Right cardiac atrium (tissue), 5 donors: ENCODE data around the gene AATK. TPM values are rescaled to one million over a fixed set of nuclear protein-coding genes. Genes with fewer than 3 reads are reported as not detected.

Experiments
- ATAC-seq, 2 donors: fragments of 200-7000 bp; cut with Tn5 transposase; one replicate each; pipeline versions ENCODE4 v1.8.0 to v1.9.1; 2020; ENCODE audit warnings: moderate library complexity in 2 of 2, mild to moderate bottlenecking in 1 of 2
- DNase-seq, 3 donors: peaks; one replicate each; pipeline ENCODE4 v3.0.0-alpha.2; 2020
- H3K27ac ChIP-seq: one replicate; pipeline ENCODE4 v1.5.1; 2013; ENCODE audit warnings: mild to moderate bottlenecking, low read length, control low read depth, moderate library complexity
- H3K27me3 ChIP-seq: one replicate; pipeline ENCODE4 v1.6.1; 2013; ENCODE audit not compliant: control insufficient read depth, insufficient read depth
- H3K4me1 ChIP-seq: one replicate; pipeline ENCODE4 v1.6.1; 2013; ENCODE audit warnings: low read length; ENCODE audit not compliant: control insufficient read depth, insufficient read depth
- H3K4me3 ChIP-seq: one replicate; pipeline ENCODE4 v1.5.1; 2013; ENCODE audit warnings: low read length, control low read depth
- H3K9me3 ChIP-seq: one replicate; pipeline ENCODE4 v1.6.1; 2013; ENCODE audit warnings: low read length; ENCODE audit not compliant: control insufficient read depth
- WGBS: extraction: QIAGEN DNeasy Blood & Tissue Kit; methylation state at CpG from one replicate; pipeline ENCODE4 v1.1.7; 2013; 5-methylcytosine and 5-hydroxymethylcytosine counted together
- intact Hi-C, 4 donors: fragments of 100-400 bp; cut with DNase I; formaldehyde crosslinking; loops; one replicate each; pipeline versions ENCODE4 v1.11.0 to v1.14.0; 2022 to 2023
- polyA plus RNA-seq: library from polyadenylated mRNA; stranded (reverse); fragments of 200-250 nt; gene quantifications from one replicate; pipeline ENCODE4 v1.2.3, GENCODE V29; 2013
- total RNA-seq, 4 donors: library from RNA; stranded (reverse); fragmentation: NEBNext Ultra II Directional; extraction: Animal tissue kit (Norgen Biotek cat#: 25700); gene quantifications; one replicate each; pipeline ENCODE4 v1.2.1, GENCODE V29; 2021
- donor health status: healthy with polysubstance abuse.
- donor health status: DM: no; HTN: yes; CAD: no.
- donor health status: DM: no; HTN: no; CAD: no.
- donor health status: DM: no; HTN: yes; CAD: no; lungs with severe emphysema.
- donor health status: DM: yes; HTN: yes; CAD: no.

AATK gene
- total and polyA plus RNA-seq, 5 donors = 8.6 to 15.4 (median 12.4) TPM

DNA sequence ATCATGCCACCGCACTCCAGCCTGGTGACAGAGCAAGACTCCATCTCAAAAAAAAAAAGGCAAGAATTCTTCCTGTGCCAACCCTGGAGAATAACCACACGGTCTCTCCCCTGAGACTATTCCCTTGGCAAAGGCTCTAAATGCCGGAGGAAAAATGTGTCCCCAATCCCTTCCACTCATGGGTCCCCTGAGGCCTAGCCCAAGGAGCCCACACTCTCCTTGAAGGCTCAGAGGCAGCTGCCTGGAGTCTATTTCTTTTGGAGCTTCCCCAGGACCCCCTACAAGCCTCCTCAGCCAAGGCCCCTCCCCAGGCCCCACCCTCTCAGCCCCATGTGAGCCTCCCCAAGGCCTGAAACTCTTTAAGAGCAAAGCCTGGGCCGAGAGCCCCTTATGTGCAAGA, 40.1 kb upstream of the AATK start:
- Histone ChIP-seq H3K9me3 (no peaks in the 10 kb centered on the region), H3K27ac (no peak overlapping the region), H3K4me3 (no peak overlapping the region), H3K27me3 (no peaks in the 10 kb centered on the region), H3K4me1 (no peaks in the 10 kb centered on the region)
- ATAC-seq = no peak
- intact Hi-C loops = no loop called here
- DNase-seq = peak in 1 of 3 donors; percentile 37
- 72% methylated on average over 4 of the region's 4 CpGs for WGBS

- DNase-seq (peak in 1 of 3 donors; percentile 14), ATAC-seq (no peak)
- Histone ChIP-seq H3K27ac (no peak overlapping the region), H3K27me3 (no peaks in the 10 kb centered on the region), H3K4me3 (no peak overlapping the region), H3K9me3 (no peaks in the 10 kb centered on the region), H3K4me1 (no peaks in the 10 kb centered on the region)
- intact Hi-C loops = no loop called here
- 88% methylated on average over 10 of the region's 10 CpGs for WGBS
Measured at GRCh38 chr17:81204578-81204977, 38.6 kb upstream of the AATK start.

- no peak for ATAC-seq
- DNase-seq = peak in 1 of 3 donors; percentile 26
- no peak overlapping the region for H3K27ac ChIP-seq
- intact Hi-C loops = no loop called here
- no peaks in the 10 kb centered on the region for H3K4me1 ChIP-seq
- no peaks in the 10 kb centered on the region for H3K27me3 ChIP-seq
- no peak overlapping the region for H3K4me3 ChIP-seq
- WGBS = 96% methylated on average over 20 of the region's 20 CpGs
- no peaks in the 10 kb centered on the region for H3K9me3 ChIP-seq
Measured at GRCh38 chr17:81203136-81203535, 37.1 kb upstream of the AATK start.

DNA sequence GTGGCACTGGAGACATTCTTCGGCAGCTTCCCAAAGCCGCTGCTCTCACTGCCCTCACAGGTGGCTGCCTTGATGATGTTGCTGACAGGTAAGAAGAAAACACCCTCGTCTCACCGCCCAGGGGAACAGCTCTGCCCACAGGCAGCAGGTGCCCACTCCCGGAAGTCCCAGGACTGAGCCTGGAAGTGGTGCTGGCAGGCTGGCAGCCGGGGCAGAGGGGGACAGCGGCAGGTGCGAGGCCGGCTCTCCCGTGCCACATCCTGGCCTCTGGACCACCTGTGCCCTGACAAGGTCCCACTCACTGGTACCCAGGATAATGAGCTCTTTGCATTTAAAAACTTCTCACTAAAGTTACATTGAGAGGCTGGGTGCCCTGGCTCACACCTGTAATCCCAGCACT, 36.3 kb upstream of the AATK start:
- Histone ChIP-seq H3K4me3 (no peak overlapping the region), H3K27me3 (no peaks in the 10 kb centered on the region), H3K27ac (no peak overlapping the region), H3K9me3 (no peaks in the 10 kb centered on the region), H3K4me1 (no peaks in the 10 kb centered on the region)
- DNase-seq (peak in 1 of 3 donors; percentile 18), ATAC-seq (no peak)
- intact Hi-C loops = no loop called here
- WGBS = 97% methylated on average over 10 of the region's 10 CpGs

DNA sequence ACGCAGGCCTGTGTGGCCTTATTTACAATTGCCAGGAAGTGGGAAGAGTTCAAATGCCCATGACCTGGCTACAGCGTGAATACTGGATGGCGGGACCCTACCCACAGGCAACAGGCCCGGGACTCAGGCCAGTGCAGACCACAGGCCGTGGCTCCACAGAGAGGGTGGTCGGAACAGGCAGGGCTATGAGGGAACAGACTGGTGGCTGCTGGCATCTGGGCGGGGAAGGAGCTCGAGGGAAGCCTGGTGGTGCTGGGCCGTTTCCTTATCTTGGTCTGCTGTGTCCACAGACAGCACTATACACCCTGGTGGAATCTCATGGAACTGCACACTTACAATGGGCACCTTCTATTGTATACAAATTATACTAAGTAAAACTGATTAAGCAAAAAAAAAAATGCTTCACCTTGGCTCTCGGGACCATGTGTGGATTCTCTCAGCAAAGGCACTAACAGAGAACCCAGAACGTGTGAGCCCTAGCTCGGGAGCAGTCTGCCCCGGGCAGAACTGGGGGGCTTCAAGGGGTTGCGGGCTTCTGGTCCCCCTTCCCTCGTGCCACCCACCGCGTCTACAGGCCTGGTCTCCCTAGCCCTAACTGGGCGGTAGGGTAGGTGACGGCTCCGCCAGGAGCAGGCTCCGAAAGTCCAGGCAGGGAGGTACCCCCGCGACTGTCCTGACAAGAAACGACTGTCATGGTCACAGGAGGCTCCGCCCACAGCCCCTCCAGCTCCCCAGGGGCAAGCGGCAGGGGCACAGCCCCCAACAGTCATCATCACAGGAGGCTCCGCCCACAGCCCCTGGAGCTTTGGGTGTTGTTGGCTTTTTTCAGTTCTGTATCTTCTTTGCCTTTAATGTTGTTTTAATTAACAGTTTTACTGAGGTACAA, 34.9 kb upstream of the AATK start:
- Histone ChIP-seq H3K4me3 (no peak overlapping the region), H3K27ac (no peak overlapping the region), H3K27me3 (no peaks in the 10 kb centered on the region), H3K9me3 (no peaks in the 10 kb centered on the region), H3K4me1 (no peaks in the 10 kb centered on the region)
- ATAC-seq (peak; percentile 53 to 63), DNase-seq (peak in 1 of 3 donors; percentile 68)
- WGBS = 71% methylated on average over 27 of the region's 27 CpGs
- intact Hi-C loops = loop anchor here in 1 of 4 donors (2.0 kb wide), 1 partner anchor 58 kb away; no protein-coding TSS in a partner anchor

DNA sequence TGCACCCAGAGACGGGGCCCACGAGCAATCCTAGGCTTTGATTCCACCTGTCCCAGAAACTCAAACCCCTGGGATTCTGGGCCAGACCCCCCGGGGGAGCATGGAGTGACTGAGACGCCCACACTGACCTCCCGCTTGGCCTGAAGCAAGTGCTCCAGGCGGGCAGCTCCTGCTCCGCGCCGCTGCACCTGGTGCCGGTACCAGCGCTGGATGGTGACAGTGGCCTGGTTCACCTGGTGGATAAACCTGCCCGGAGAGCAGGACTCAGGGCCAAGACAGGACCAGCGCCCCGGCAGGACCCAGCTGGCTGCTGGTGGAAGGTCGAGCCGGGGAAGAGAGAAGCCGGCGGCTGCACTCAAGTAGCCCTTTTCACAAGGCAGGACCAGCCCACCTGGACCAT, 34.2 kb upstream of the AATK start:
- WGBS = 96% methylated on average over 18 of the region's 18 CpGs

GRCh38 chr17:81199482-81199830, 33.4 kb upstream of the AATK start:
- H3K4me1 ChIP-seq = no peaks in the 10 kb centered on the region
- DNase-seq (peak in 1 of 3 donors; percentile 39), ATAC-seq (no peak)
- no peaks in the 10 kb centered on the region for H3K27me3 ChIP-seq
- no peaks in the 10 kb centered on the region for H3K9me3 ChIP-seq
- H3K4me3 ChIP-seq = no peak overlapping the region
- WGBS = 95% methylated on average over 18 of the region's 18 CpGs
- H3K27ac ChIP-seq = no peak overlapping the region
- intact Hi-C loops = loop anchor here in 1 of 4 donors (5.0 kb wide), 1 partner anchor 52 kb away; no protein-coding TSS in a partner anchor

More for the DNA sequence above, 34.2 kb upstream of the AATK start:
- DNase-seq (peak in 1 of 3 donors; percentile 35), ATAC-seq (no peak)
- no peak overlapping the region for H3K27ac ChIP-seq
- no peaks in the 10 kb centered on the region for H3K27me3 ChIP-seq
- no peaks in the 10 kb centered on the region for H3K9me3 ChIP-seq
- no peaks in the 10 kb centered on the region for H3K4me1 ChIP-seq
- intact Hi-C loops = loop anchor here in 1 of 4 donors (2.0 kb wide), 1 partner anchor 57 kb away; no protein-coding TSS in a partner anchor
- H3K4me3 ChIP-seq = no peak overlapping the region

DNA sequence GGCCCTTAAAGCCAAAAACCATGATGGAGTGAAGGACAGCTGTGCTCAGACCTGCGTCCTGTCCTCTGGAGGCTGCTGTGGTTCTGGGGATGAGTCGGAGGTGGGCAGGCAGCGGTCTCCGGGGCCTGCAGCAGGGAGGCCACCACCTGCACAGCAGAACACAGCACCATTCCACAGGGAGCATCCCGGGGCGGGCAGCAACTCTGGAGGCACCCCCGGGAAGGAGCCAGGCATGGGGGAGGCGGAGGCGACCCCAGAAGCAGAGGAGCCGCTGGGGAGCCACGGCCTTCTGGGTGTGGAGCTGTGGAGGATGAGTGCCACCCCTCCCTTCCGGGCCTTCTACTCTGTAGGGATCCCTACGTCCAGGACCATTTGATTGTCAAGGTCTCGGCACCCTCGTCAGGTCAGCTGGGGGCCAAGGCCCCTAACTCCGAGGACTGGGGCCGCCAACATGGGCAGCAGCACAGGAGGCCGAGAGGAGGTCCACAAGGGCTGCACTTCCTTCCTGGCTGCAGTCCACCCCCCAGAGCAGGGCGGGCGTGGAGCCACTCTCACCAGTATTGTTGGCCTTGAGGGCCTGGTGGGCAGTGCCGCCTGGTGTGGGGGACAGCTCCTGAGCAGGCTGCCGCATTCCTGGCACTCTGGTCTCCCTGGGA, 32.9 kb upstream of the AATK start:
- intact Hi-C loops = loop anchor here in 1 of 4 donors (5.0 kb wide), 1 partner anchor 52 kb away; no protein-coding TSS in a partner anchor
- Histone ChIP-seq H3K4me1 (no peaks in the 10 kb centered on the region), H3K9me3 (no peaks in the 10 kb centered on the region), H3K27ac (no peak overlapping the region), H3K27me3 (no peaks in the 10 kb centered on the region), H3K4me3 (no peak overlapping the region)
- ATAC-seq (no peak), DNase-seq (peak in 2 of 3 donors; percentile 43 to 55)
- 87% methylated on average over 22 of the region's 22 CpGs for WGBS

GRCh38 chr17:81197831-81198490, 31.9 kb upstream of the AATK start:
- peak in 2 of 3 donors; percentile 40 to 41 for DNase-seq
- no peak for ATAC-seq
- Histone ChIP-seq H3K27ac (no peak overlapping the region), H3K27me3 (no peaks in the 10 kb centered on the region), H3K4me3 (no peak overlapping the region), H3K4me1 (no peaks in the 10 kb centered on the region), H3K9me3 (no peaks in the 10 kb centered on the region)
- intact Hi-C loops = loop anchor here in 1 of 4 donors (5.0 kb wide), 1 partner anchor 51 kb away; no protein-coding TSS in a partner anchor
- WGBS = 90% methylated on average over 21 of the region's 21 CpGs

GRCh38 chr17:81197409-81197795, 31.4 kb upstream of the AATK start:
- DNase-seq (peak in 2 of 3 donors; percentile 41 to 52), ATAC-seq (no peak)
- Histone ChIP-seq H3K4me1 (no peaks in the 10 kb centered on the region), H3K27me3 (no peaks in the 10 kb centered on the region), H3K27ac (no peak overlapping the region), H3K4me3 (no peak overlapping the region), H3K9me3 (no peaks in the 10 kb centered on the region)
- intact Hi-C loops = loop anchor here in 1 of 4 donors (5.0 kb wide), 1 partner anchor 50 kb away; no protein-coding TSS in a partner anchor
- 82% methylated on average over 14 of the region's 14 CpGs for WGBS
